Body of pancreas (tissue), 4 donors: ENCODE data around the gene AUTS2.

Experiments used
- CTCF ChIP-seq, 7 experiments: fragments of 450-650 bp in 4 of 7; fragments of 200-600 bp in 3 of 7; sonication (generic) in 3 of 7; IDR thresholded peaks; one replicate each; pipeline ENCODE4 v1.5.1; 2016 to 2019; ENCODE audit warnings: antibody characterized with exemption in 7 of 7
- POLR2A ChIP-seq, 3 donors: fragments of 450-650 bp; IDR thresholded peaks; one replicate each; pipeline ENCODE4 v1.6.1; 2016; ENCODE audit warnings: antibody characterized with exemption in 3 of 3, mild to moderate bottlenecking in 2 of 3

GRCh38 chr7:69820479-69821192, 222.4 kb downstream of the AUTS2 start:
- TF ChIP-seq CTCF (IDR thresholded peaks at IDR 0.05) = no peak
- TF ChIP-seq POLR2A (IDR thresholded peaks at IDR 0.05) = no peak
